GM12878 (cell line): ENCODE results near the gene LMAN1L. TPM values are rescaled to one million over a fixed set of nuclear protein-coding genes. Genes with fewer than 3 reads are reported as not detected.

ENCODE experiments used
- ATAC-seq: fragments of 200-7000 bp; cut with Tn5 transposase; 3 replicates; pipeline ENCODE4 v1.9.1; 2020; ENCODE audit warnings: mild to moderate bottlenecking, moderate library complexity
- BruUV-seq: library from RNA; stranded (reverse); fragments of 400-500 nt; replicated peaks from 2 replicates; lab custom pipeline; 2021; lab: Mats Ljungman, UMichigan
- CTCF ChIA-PET: fragments of 300-600 bp; sonication (Branson Sonifier 250); formaldehyde crosslinking; extraction: SDS; loops from one replicate; lab custom pipeline; 2021; ENCODE audit warnings: inconsistent platforms; lab: Yijun Ruan, JAX
- POLR2A ChIA-PET: fragments of 350-600 bp; formaldehyde crosslinking; extraction: SDS; loops from one replicate; lab custom pipeline; 2021; ENCODE audit warnings: inconsistent platforms; lab: Charles Lee
- RAD21 ChIA-PET: fragments of 300-600 bp; sonication (Branson Sonifier 250); formaldehyde crosslinking; loops from one replicate; lab custom pipeline; 2023; ENCODE audit warnings: antibody characterized with exemption; ENCODE audit not compliant: unreplicated experiment; lab: Charles Lee
- SMC1A ChIA-PET: fragments of 300-600 bp; sonication (Branson Sonifier 250); formaldehyde crosslinking; loops from one replicate; lab custom pipeline; 2023; ENCODE audit not compliant: unreplicated experiment, uncharacterized antibody; lab: Charles Lee
- DNase-seq: peaks from one replicate; pipeline ENCODE4 v3.0.0-alpha.2; 2011; ENCODE audit warnings: low read depth, low spot score
- FAIRE-seq: peaks from 3 replicates; lab custom pipeline; 2011; peaks lifted over from hg19 to GRCh38; lab: Jason Lieb, UNC
- H2AFZ ChIP-seq: 2 replicates; pipeline ENCODE4 v1.6.0; 2011; ENCODE audit warnings: low read depth, low read length, control low read depth; ENCODE audit not compliant: control insufficient read depth
- H3K27ac ChIP-seq: 2 replicates; pipeline ENCODE4 v1.5.1; 2011; ENCODE audit warnings: control low read depth; ENCODE audit not compliant: control insufficient read depth, insufficient read depth
- H3K27me3 ChIP-seq, 2 experiments: replicated peaks in 1 of 2; 2 replicates each; pipeline versions ENCODE4 v1.6.0 to v1.6.1; 2011; ENCODE audit warnings: low read length in 1 of 2; ENCODE audit not compliant: control insufficient read depth in 2 of 2, insufficient read depth in 2 of 2
- H3K36me3 ChIP-seq, 2 experiments: 2 replicates each; pipeline ENCODE4 v1.5.1; 2011; ENCODE audit warnings: low read length in 1 of 2; ENCODE audit not compliant: control insufficient read depth in 2 of 2, insufficient read depth in 2 of 2
- H3K4me1 ChIP-seq: 2 replicates; pipeline ENCODE4 v1.6.1; 2011; ENCODE audit warnings: mild to moderate bottlenecking, low read length, moderate library complexity, mixed read lengths; ENCODE audit not compliant: control insufficient read depth, insufficient read depth
- H3K4me2 ChIP-seq: 2 replicates; pipeline ENCODE4 v1.6.0; 2011; ENCODE audit warnings: control low read depth; ENCODE audit not compliant: control insufficient read depth, insufficient read depth
- H3K4me3 ChIP-seq: fragments of 200-600 bp; sonication (generic); 2 replicates; pipeline ENCODE4 v1.5.1; 2016
- H3K79me2 ChIP-seq: 2 replicates; pipeline ENCODE4 v1.6.0; 2011; ENCODE audit warnings: low read length; ENCODE audit not compliant: control insufficient read depth, insufficient read depth
- H3K9ac ChIP-seq: 2 replicates; pipeline ENCODE4 v1.8.0; 2011; ENCODE audit warnings: low read length, control low read depth, mixed read lengths; ENCODE audit not compliant: control insufficient read depth, insufficient read depth
- H3K9me3 ChIP-seq: replicated peaks from 3 replicates; pipeline ENCODE4 v1.5.1; 2011; ENCODE audit warnings: mild to moderate bottlenecking, low read length; ENCODE audit not compliant: control insufficient read depth, insufficient read depth
- H4K20me1 ChIP-seq: 2 replicates; pipeline ENCODE4 v1.6.0; 2011; ENCODE audit not compliant: control insufficient read depth, insufficient read depth
- ASH2L ChIP-seq: fragments of 300-600, 200-600 bp; sonication (generic); IDR thresholded peaks from 2 replicates; pipeline ENCODE4 v1.6.1; 2017; ENCODE audit warnings: low read depth, mild to moderate bottlenecking, borderline replicate concordance
- CHD1 ChIP-seq: IDR thresholded peaks from 2 replicates; pipeline ENCODE4 v1.6.1; 2012; ENCODE audit warnings: low read depth, low read length, improper control_type of control experiment
- FOS ChIP-seq: IDR thresholded peaks from 3 replicates; pipeline ENCODE4 v1.6.1; 2011; ENCODE audit warnings: borderline replicate concordance; ENCODE audit not compliant: insufficient read length; ENCODE audit errors: extremely low read depth
- GATAD2B ChIP-seq: fragments of 450-650 bp; conservative IDR thresholded peaks from 2 replicates; pipeline ENCODE4 v1.6.1; 2017; ENCODE audit warnings: low read depth, mild to moderate bottlenecking, moderate library complexity
- HCFC1 ChIP-seq: fragments of 150-350 bp; IDR thresholded peaks from 2 replicates; pipeline ENCODE4 v1.6.1; 2014; ENCODE audit warnings: low read length
- LARP7 ChIP-seq: fragments of 450-650 bp; IDR thresholded peaks from 2 replicates; pipeline ENCODE4 v1.6.1; 2017; ENCODE audit warnings: mild to moderate bottlenecking
- NR2C2 ChIP-seq: IDR thresholded peaks from 2 replicates; pipeline ENCODE4 v1.6.1; 2011; ENCODE audit warnings: borderline replicate concordance, low read depth; ENCODE audit not compliant: control insufficient read depth, insufficient read length
- SRF ChIP-seq, 2 experiments: IDR thresholded peaks; 2 replicates each; pipeline ENCODE4 v1.6.1; 2011; ENCODE audit warnings: low read depth in 2 of 2, low read length in 2 of 2, mild to moderate bottlenecking in 1 of 2, moderate library complexity in 1 of 2
- STAT1 ChIP-seq: fragments of 450-650 bp; conservative IDR thresholded peaks from 2 replicates; pipeline ENCODE4 v1.6.1; 2014; ENCODE audit warnings: antibody characterized with exemption, mild to moderate bottlenecking
- TBL1XR1 ChIP-seq: IDR thresholded peaks from 2 replicates; pipeline ENCODE4 v1.6.1; 2012; ENCODE audit warnings: low read depth, low read length, improper control_type of control experiment
- TCF7 ChIP-seq: IDR thresholded peaks from 2 replicates; pipeline ENCODE4 v1.6.1; 2014; ENCODE audit warnings: antibody characterized with exemption, borderline replicate concordance
- ZNF207 ChIP-seq: fragments of 450-650 bp; IDR thresholded peaks from 2 replicates; pipeline ENCODE4 v1.6.1; 2014; ENCODE audit warnings: antibody characterized with exemption, mild to moderate bottlenecking, borderline replicate concordance
- WGBS: methylation state at CpG from one replicate; pipeline ENCODE4 v1.1.6; 2016; ENCODE audit warnings: low lambda C conversion rate; ENCODE audit not compliant: insufficient replicate concordance, insufficient coverage; ENCODE audit errors: missing lambda C conversion rate; 5-methylcytosine and 5-hydroxymethylcytosine counted together
- in situ Hi-C: fragments of 300-500 bp; cut with MboI; formaldehyde crosslinking; loops from 9 replicates; pipeline ENCODE4 v1.14.3; 2018; ENCODE audit warnings: mixed read lengths
- intact Hi-C: fragments of 100-400 bp; cut with micrococcal nuclease; formaldehyde crosslinking; loops from one replicate; pipeline ENCODE4 v1.14.2; 2022; ENCODE audit not compliant: unreplicated experiment
- polyA plus RNA-seq, 11 experiments: library from polyadenylated mRNA; depleted of rRNA in 4 of 11; unstranded in 6 of 11; stranded (reverse) in 5 of 11; fragments of >200 nt; fragmentation: Nextera tagmentation in 4 of 11; fragmentation: Illumina TruSeq in 1 of 11; extraction: Ambion mirVana in 4 of 11; extraction: Trizol in 1 of 11; gene quantifications; 1 replicate in 1 of 11; 2 replicates in 10 of 11; pipeline versions ENCODE4 v1.2.1 to v1.2.3, GENCODE V29; 2011 to 2016; ENCODE audit warnings: inconsistent platforms in 2 of 11, missing spikeins in 2 of 11, low read depth in 1 of 11
- total RNA-seq, 4 experiments: library from RNA; depleted of rRNA in 3 of 4; stranded (reverse); fragments of >200 nt in 3 of 4; fragmentation: Illumina TruSeq in 1 of 4; extraction: Trizol in 1 of 4; gene quantifications; 2 replicates each; pipeline versions ENCODE4 v1.2.1 to v1.2.3, GENCODE V29; 2013 to 2021
- TF ChIP-seq, protein P1 (sequence below): fragments of 450-650 bp; IDR thresholded peaks from 2 replicates; pipeline ENCODE4 v1.6.1; 2017; ENCODE audit warnings: mild to moderate bottlenecking, moderate library complexity
- TF ChIP-seq, protein P2 (sequence below): IDR thresholded peaks from 2 replicates; pipeline ENCODE4 v1.6.1; 2012; ENCODE audit warnings: low read depth, low read length, improper control_type of control experiment
- TF ChIP-seq, protein P3 (sequence below): fragments of 450-650 bp; IDR thresholded peaks from 2 replicates; pipeline ENCODE4 v1.6.1; 2016; ENCODE audit warnings: mild to moderate bottlenecking, moderate library complexity, borderline replicate concordance

The LMAN1L gene
- total and polyA plus RNA-seq, 10 of the 15 experiments (the other 5 are each of a cell fraction or from before 2014, with no cell fraction given) = not detected

DNA sequence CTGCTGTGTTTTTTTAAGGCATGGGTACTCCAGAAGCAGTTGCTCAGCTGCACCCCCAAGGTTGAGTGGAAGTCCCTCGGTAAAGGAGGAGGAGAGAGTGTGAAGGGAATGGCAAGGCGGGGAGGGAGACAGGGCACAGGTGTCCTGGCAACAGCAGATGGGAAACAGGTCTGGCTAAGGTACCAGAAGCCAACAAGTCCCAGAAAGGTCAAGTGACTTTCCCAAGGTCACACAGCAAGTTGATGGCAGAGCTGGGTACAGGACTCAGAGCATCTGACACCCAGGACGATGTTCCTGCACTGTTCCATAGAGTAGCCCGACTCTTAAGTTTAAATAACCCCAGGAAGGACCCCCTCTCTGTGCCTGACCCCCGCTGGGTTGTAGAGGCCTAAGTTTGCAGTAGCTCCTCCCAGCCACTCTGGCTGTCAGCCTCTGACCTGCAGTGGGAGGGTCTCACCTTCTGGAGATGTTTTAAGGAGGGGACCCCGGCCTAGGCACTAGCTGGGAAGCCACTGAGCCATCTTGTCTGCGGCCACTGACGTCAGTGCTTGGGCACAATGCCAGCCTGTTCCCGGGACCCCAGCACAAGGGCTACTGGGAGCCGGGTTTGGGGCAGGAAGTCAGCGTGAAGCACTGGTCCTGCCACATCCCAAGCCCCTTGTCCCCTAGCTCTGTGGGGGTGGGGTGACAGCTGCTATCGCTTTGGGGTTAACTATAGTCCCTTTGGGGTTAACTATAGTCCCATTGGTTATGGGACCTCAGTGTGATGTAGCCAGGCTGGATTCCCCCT is 20.2 kb upstream of the LMAN1L start:
- Histone ChIP-seq H3K36me3 (peaks cover 17% of the 10 kb centered on the region in 2 experiments; a peak in 3 of 4 replicates), H3K27ac (peak overlapping the region; percentile 96), H4K20me1 (no peaks in the 10 kb centered on the region), H3K4me1 (peaks cover 59% of the 10 kb centered on the region), H3K27me3 (no peaks in the 10 kb centered on the region), H2AFZ (no peak overlapping the region), H3K4me2 (peak overlapping the region; percentile 67), H3K9ac (peak overlapping the region; percentile 82), H3K4me3 (peak overlapping the region; percentile 77), H3K79me2 (peaks cover 89% of the 10 kb centered on the region), H3K9me3 (no peaks in the 10 kb centered on the region)
- SMC1A ChIA-PET = interaction anchor here (1.0 to 15.7 kb wide), 10 partner anchors 5 to 158 kb away, joined by 3 to 811 read pairs (median 4); partner anchors contain the start of gene CSK
- intact Hi-C loops (no loop called here), in situ Hi-C loops (no loop called here)
- CTCF ChIA-PET = interaction anchor here (0.8 to 25.9 kb wide), 14 partner anchors 6 to 171 kb away, joined by 3 to 1288 read pairs (median 4); partner anchors contain the start of genes CSK and ULK3
- RAD21 ChIA-PET = interaction anchor here (0.8 to 25.2 kb wide), 8 partner anchors 2 to 362 kb away, joined by 3 to 1186 read pairs (median 3); partner anchors contain the start of genes ARID3B and CSK
- BruUV-seq = no TSS peak
- 7% methylated on average over 12 of the region's 12 CpGs for WGBS
- DNase-seq (no peak), ATAC-seq (no peak), FAIRE-seq (no peak)
- POLR2A ChIA-PET = interaction anchor here (0.6 to 14.2 kb wide), 6 partner anchors 16 to 395 kb away, joined by 3 to 602 read pairs (median 4); partner anchors contain the start of genes CSK and FAM219B
- TF ChIP-seq SRF (IDR thresholded peaks at IDR 0.05; ENCODE audit: low read depth in 2 of 2, low read length in 2 of 2) = no peak
- no peak for TF ChIP-seq LARP7
- TF ChIP-seq, protein P1, sequence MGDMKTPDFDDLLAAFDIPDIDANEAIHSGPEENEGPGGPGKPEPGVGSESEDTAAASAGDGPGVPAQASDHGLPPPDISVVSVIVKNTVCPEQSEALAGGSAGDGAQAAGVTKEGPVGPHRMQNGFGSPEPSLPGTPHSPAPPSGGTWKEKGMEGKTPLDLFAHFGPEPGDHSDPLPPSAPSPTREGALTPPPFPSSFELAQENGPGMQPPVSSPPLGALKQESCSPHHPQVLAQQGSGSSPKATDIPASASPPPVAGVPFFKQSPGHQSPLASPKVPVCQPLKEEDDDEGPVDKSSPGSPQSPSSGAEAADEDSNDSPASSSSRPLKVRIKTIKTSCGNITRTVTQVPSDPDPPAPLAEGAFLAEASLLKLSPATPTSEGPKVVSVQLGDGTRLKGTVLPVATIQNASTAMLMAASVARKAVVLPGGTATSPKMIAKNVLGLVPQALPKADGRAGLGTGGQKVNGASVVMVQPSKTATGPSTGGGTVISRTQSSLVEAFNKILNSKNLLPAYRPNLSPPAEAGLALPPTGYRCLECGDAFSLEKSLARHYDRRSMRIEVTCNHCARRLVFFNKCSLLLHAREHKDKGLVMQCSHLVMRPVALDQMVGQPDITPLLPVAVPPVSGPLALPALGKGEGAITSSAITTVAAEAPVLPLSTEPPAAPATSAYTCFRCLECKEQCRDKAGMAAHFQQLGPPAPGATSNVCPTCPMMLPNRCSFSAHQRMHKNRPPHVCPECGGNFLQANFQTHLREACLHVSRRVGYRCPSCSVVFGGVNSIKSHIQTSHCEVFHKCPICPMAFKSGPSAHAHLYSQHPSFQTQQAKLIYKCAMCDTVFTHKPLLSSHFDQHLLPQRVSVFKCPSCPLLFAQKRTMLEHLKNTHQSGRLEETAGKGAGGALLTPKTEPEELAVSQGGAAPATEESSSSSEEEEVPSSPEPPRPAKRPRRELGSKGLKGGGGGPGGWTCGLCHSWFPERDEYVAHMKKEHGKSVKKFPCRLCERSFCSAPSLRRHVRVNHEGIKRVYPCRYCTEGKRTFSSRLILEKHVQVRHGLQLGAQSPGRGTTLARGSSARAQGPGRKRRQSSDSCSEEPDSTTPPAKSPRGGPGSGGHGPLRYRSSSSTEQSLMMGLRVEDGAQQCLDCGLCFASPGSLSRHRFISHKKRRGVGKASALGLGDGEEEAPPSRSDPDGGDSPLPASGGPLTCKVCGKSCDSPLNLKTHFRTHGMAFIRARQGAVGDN = peak; percentile 62
- TF ChIP-seq TCF7 = no peak
- TF ChIP-seq CHD1 = no peak
- no peak for TF ChIP-seq ASH2L
- TF ChIP-seq, protein P2, sequence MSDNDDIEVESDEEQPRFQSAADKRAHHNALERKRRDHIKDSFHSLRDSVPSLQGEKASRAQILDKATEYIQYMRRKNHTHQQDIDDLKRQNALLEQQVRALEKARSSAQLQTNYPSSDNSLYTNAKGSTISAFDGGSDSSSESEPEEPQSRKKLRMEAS = no peak
- no peak for TF ChIP-seq TBL1XR1
- TF ChIP-seq FOS = no peak
- no peak for TF ChIP-seq STAT1
- TF ChIP-seq GATAD2B = no peak
- TF ChIP-seq, protein P3, sequence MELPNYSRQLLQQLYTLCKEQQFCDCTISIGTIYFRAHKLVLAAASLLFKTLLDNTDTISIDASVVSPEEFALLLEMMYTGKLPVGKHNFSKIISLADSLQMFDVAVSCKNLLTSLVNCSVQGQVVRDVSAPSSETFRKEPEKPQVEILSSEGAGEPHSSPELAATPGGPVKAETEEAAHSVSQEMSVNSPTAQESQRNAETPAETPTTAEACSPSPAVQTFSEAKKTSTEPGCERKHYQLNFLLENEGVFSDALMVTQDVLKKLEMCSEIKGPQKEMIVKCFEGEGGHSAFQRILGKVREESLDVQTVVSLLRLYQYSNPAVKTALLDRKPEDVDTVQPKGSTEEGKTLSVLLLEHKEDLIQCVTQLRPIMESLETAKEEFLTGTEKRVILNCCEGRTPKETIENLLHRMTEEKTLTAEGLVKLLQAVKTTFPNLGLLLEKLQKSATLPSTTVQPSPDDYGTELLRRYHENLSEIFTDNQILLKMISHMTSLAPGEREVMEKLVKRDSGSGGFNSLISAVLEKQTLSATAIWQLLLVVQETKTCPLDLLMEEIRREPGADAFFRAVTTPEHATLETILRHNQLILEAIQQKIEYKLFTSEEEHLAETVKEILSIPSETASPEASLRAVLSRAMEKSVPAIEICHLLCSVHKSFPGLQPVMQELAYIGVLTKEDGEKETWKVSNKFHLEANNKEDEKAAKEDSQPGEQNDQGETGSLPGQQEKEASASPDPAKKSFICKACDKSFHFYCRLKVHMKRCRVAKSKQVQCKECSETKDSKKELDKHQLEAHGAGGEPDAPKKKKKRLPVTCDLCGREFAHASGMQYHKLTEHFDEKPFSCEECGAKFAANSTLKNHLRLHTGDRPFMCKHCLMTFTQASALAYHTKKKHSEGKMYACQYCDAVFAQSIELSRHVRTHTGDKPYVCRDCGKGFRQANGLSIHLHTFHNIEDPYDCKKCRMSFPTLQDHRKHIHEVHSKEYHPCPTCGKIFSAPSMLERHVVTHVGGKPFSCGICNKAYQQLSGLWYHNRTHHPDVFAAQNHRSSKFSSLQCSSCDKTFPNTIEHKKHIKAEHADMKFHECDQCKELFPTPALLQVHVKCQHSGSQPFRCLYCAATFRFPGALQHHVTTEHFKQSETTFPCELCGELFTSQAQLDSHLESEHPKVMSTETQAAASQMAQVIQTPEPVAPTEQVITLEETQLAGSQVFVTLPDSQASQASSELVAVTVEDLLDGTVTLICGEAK = no peak
- TF ChIP-seq NR2C2 = no peak
- no peak for TF ChIP-seq HCFC1
- TF ChIP-seq ZNF207 = no peak
